Measurements from ENCODE around the gene CFAP100.

CFAP100 gene

GRCh38 chr3:126446301-126446700, 51.6 kb downstream of the CFAP100 start:
- no peak for DNase-seq

GRCh38 chr3:126446791-126447190, 52.1 kb downstream of the CFAP100 start:
- DNase-seq = no peak

GRCh38 chr3:126447456-126448106, 52.9 kb downstream of the CFAP100 start:
- no peak for DNase-seq

- no peak for DNase-seq
Observed at GRCh38 chr3:126448136-126448892, 53.6 kb downstream of the CFAP100 start.

- no peak for DNase-seq
Observed at GRCh38 chr3:126448893-126449180, 54.1 kb downstream of the CFAP100 start.

GRCh38 chr3:126449621-126450051, 54.9 kb downstream of the CFAP100 start:
- no peak for DNase-seq

GRCh38 chr3:126450219-126450618, 55.5 kb downstream of the CFAP100 start:
- no peak for DNase-seq

GRCh38 chr3:126450744-126451143, 56.0 kb downstream of the CFAP100 start:
- no peak for DNase-seq

GRCh38 chr3:126451511-126451910, 56.8 kb downstream of the CFAP100 start:
- no peak for DNase-seq

- DNase-seq = no peak
Observed at GRCh38 chr3:126452213-126452612, 57.5 kb downstream of the CFAP100 start.

GRCh38 chr3:126454025-126454424, 59.3 kb downstream of the CFAP100 start:
- DNase-seq = no peak

GRCh38 chr3:126454437-126455198, 59.9 kb downstream of the CFAP100 start:
- DNase-seq = no peak

GRCh38 chr3:126456211-126456610, 61.5 kb downstream of the CFAP100 start:
- no peak for DNase-seq

- no peak for DNase-seq
Observed at GRCh38 chr3:126456766-126457388, 62.2 kb downstream of the CFAP100 start.

GRCh38 chr3:126459111-126459762, 64.5 kb downstream of the CFAP100 start:
- DNase-seq = no peak

GRCh38 chr3:126459763-126460127, 65.0 kb downstream of the CFAP100 start:
- DNase-seq = no peak

- no peak for DNase-seq
Observed at GRCh38 chr3:126460381-126460780, 65.7 kb downstream of the CFAP100 start.

GRCh38 chr3:126461450-126462070, 66.9 kb downstream of the CFAP100 start:
- no peak for DNase-seq

- no peak for DNase-seq
Observed at GRCh38 chr3:126463521-126463920, 68.8 kb downstream of the CFAP100 start.

GRCh38 chr3:126464093-126464492, 69.4 kb downstream of the CFAP100 start:
- DNase-seq = no peak

GRCh38 chr3:126464494-126464893, 69.8 kb downstream of the CFAP100 start:
- DNase-seq = no peak

- DNase-seq = no peak
Observed at GRCh38 chr3:126464997-126465396, 70.3 kb downstream of the CFAP100 start.

Measured in T-helper 1 cell (primary cell).